ENCODE data around the gene TRPC6. TPM values are rescaled to one million over a fixed set of nuclear protein-coding genes. Genes with fewer than 3 reads are reported as not detected.

Gene TRPC6
- total RNA-seq, 1 experiment from 2014 or later, result not detected

DNA sequence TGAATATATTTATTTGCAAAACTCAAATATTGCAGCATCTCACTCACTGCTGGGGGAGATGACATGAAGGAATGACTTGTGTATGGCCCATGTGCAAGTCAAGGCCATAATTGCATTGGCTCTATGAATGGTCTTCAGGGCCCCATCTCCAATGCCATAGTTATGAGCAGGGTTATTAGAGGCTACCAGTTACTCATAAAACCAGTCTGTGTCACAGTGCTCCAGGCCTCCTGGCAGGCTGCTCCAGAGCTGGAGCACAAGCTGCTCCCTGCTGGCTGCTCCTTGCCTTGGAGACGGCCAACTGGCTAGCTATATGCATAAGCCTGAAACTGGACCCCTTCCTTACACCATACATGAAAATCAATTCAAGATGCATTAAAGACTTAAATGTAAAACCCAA is 145.7 kb downstream of the TRPC6 start:
- TF ChIP-seq, protein P1, sequence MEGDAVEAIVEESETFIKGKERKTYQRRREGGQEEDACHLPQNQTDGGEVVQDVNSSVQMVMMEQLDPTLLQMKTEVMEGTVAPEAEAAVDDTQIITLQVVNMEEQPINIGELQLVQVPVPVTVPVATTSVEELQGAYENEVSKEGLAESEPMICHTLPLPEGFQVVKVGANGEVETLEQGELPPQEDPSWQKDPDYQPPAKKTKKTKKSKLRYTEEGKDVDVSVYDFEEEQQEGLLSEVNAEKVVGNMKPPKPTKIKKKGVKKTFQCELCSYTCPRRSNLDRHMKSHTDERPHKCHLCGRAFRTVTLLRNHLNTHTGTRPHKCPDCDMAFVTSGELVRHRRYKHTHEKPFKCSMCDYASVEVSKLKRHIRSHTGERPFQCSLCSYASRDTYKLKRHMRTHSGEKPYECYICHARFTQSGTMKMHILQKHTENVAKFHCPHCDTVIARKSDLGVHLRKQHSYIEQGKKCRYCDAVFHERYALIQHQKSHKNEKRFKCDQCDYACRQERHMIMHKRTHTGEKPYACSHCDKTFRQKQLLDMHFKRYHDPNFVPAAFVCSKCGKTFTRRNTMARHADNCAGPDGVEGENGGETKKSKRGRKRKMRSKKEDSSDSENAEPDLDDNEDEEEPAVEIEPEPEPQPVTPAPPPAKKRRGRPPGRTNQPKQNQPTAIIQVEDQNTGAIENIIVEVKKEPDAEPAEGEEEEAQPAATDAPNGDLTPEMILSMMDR (conservative IDR thresholded peaks at IDR 0.05; ENCODE audit: low read depth, low read length), result no peak
- no peak for TF ChIP-seq EZH2 (IDR thresholded peaks at IDR 0.05; ENCODE audit: low read length, unreplicated experiment)
- no peak for TF ChIP-seq EZH2phosphoT487 (IDR thresholded peaks at IDR 0.05; ENCODE audit: borderline replicate concordance, low read length)
- H4K20me1 ChIP-seq (ENCODE audit: low read length), result no peaks in the 10 kb centered on the region
- ChIA-PET CTCF (no interaction called here), POLR2A (ENCODE audit: unreplicated experiment) (no interaction called here)
- no peak overlapping the region for H3K4me2 ChIP-seq (ENCODE audit: low read length)
- H3K9ac ChIP-seq (ENCODE audit: low read length), result no peak overlapping the region
- no peaks in the 10 kb centered on the region for H3K9me2 ChIP-seq (replicated peaks; ENCODE audit: low read length)
- H2AFZ ChIP-seq (ENCODE audit: low read length), result no peak overlapping the region
- no peaks in the 10 kb centered on the region for H3K36me3 ChIP-seq (ENCODE audit: low read depth, low read length)
- no peaks in the 10 kb centered on the region for H3K27me3 ChIP-seq (ENCODE audit: low read length)
- no TSS peak for BruUV-seq (replicated peaks)
- no peak for ATAC-seq
- no peaks in the 10 kb centered on the region for H3F3A ChIP-seq (ENCODE audit: low read length, unreplicated experiment)
- intact Hi-C loops (cut with micrococcal nuclease), result no loop called here
- H3K9me3 ChIP-seq (ENCODE audit: low read length), result no peaks in the 10 kb centered on the region
- no peak overlapping the region for H3K27ac ChIP-seq (ENCODE audit: low read length)
- no peak overlapping the region for H3K4me3 ChIP-seq (ENCODE audit: low read length)
- DNase-seq, result no peak
- no peaks in the 10 kb centered on the region for H3K79me2 ChIP-seq (ENCODE audit: low read length)
- H3K4me1 ChIP-seq (ENCODE audit: insufficient read depth, low read length), result peaks cover 12% of the 10 kb centered on the region; the same call in 1 of the 2 replicates

DNA sequence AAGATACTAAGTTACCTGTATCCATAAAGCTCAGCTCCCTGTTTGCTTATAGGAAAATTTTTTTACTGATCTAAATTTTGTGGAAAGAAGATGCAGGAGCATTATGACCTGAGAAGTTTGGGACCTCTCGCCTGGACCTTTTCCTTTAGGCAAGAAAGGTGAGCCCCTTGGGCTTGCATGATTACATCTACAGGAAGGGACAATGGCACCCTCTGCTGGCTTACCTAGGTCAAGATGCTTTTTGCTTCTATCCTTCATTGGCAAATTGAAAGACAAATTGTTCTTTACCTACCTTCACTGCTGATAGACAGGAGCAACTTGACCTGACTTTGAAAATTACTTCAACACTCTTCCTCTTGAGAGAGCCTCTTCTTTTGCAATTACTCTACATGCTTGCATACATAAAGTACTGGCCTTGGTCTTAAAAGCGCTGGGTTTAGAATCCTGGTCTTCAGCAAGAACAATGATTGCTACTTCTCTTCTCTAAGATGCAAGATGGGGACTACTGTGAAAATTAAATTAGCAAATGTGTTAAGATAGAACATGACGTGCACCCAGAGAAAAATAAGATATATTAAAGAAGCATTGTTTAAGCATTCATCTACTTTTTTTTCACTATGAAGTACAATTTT is 147.2 kb downstream of the TRPC6 start:
- TF ChIP-seq EZH2 (IDR thresholded peaks at IDR 0.05; ENCODE audit: low read length, unreplicated experiment) (no peak), EZH2phosphoT487 (IDR thresholded peaks at IDR 0.05; ENCODE audit: borderline replicate concordance, low read length) (no peak)
- TF ChIP-seq, protein P1 (conservative IDR thresholded peaks at IDR 0.05; ENCODE audit: low read depth, low read length), result peak; percentile 95
- H3K36me3 ChIP-seq (ENCODE audit: low read depth, low read length), result no peaks in the 10 kb centered on the region
- no peak overlapping the region for H3K4me3 ChIP-seq (ENCODE audit: low read length)
- no TSS peak for BruUV-seq (replicated peaks)
- H3K9me3 ChIP-seq (ENCODE audit: low read length), result no peaks in the 10 kb centered on the region
- H3K4me2 ChIP-seq (ENCODE audit: low read length), result no peak overlapping the region
- intact Hi-C loops (cut with micrococcal nuclease), result loop anchor here (1.0 to 2.0 kb wide), 2 partner anchors 46 to 860 kb away; no protein-coding TSS in a partner anchor
- no peak overlapping the region for H2AFZ ChIP-seq (ENCODE audit: low read length)
- H3F3A ChIP-seq (ENCODE audit: low read length, unreplicated experiment), result no peaks in the 10 kb centered on the region
- no peaks in the 10 kb centered on the region for H3K27me3 ChIP-seq (ENCODE audit: low read length)
- no peak overlapping the region for H3K9ac ChIP-seq (ENCODE audit: low read length)
- DNase-seq, result peak; percentile 77
- no peaks in the 10 kb centered on the region for H4K20me1 ChIP-seq (ENCODE audit: low read length)
- POLR2A ChIA-PET (ENCODE audit: unreplicated experiment), result no interaction called here
- no peaks in the 10 kb centered on the region for H3K79me2 ChIP-seq (ENCODE audit: low read length)
- ATAC-seq, result peak; percentile 67
- H3K27ac ChIP-seq (ENCODE audit: low read length), result no peak overlapping the region
- H3K4me1 ChIP-seq (ENCODE audit: insufficient read depth, low read length), result peaks cover 3% of the 10 kb centered on the region; the same call in 1 of the 2 replicates
- CTCF ChIA-PET, result interaction anchor here (0.6 to 1.6 kb wide), 3 partner anchors 10 to 152 kb away, joined by 3 to 4 read pairs (median 4); no protein-coding TSS in a partner anchor
- no peaks in the 10 kb centered on the region for H3K9me2 ChIP-seq (replicated peaks; ENCODE audit: low read length)

DNA sequence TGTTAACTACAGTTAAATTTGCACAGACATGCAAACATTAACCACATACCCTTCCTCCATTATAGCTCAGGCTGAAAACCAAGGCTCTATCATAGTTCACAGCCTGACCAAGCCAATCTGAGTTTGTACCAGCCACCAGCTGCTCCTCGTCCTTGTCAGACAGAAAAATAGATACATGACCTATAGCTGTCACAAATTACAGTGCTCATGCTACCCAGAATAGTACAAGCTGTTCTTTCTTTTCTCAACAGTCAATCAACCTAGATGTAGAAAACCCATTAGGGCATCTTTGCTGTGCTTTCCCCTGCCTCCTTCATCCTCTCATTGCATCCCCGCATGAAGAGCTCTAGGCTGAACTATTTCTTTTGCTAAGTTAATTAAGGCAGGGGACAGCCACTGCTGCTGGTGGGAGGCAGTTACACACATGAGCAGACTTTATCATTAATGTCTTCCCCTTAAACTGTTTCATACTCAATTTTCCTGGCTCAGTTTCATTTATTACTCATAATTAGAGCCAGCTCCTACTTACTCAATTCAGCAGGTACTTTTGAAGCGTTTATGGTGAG is 148.3 kb downstream of the TRPC6 start:
- H3K9me3 ChIP-seq (ENCODE audit: low read length), result no peaks in the 10 kb centered on the region
- H3K4me3 ChIP-seq (ENCODE audit: low read length), result no peak overlapping the region
- ChIA-PET POLR2A (ENCODE audit: unreplicated experiment) (interaction anchor here (0.6 kb wide), 1 partner anchor 13 kb away, joined by 3 read pairs; no protein-coding TSS in a partner anchor), CTCF (interaction anchor here (1.2 to 1.6 kb wide), 2 partner anchors 11 to 45 kb away, joined by 4 read pairs; no protein-coding TSS in a partner anchor)
- no peak overlapping the region for H3K4me2 ChIP-seq (ENCODE audit: low read length)
- H3K27ac ChIP-seq (ENCODE audit: low read length), result no peak overlapping the region
- no peak overlapping the region for H2AFZ ChIP-seq (ENCODE audit: low read length)
- ATAC-seq, result no peak
- H3K36me3 ChIP-seq (ENCODE audit: low read depth, low read length), result no peaks in the 10 kb centered on the region
- H3K27me3 ChIP-seq (ENCODE audit: low read length), result no peaks in the 10 kb centered on the region
- H3F3A ChIP-seq (ENCODE audit: low read length, unreplicated experiment), result no peaks in the 10 kb centered on the region
- H3K79me2 ChIP-seq (ENCODE audit: low read length), result no peaks in the 10 kb centered on the region
- H3K9me2 ChIP-seq (replicated peaks; ENCODE audit: low read length), result no peaks in the 10 kb centered on the region
- H4K20me1 ChIP-seq (ENCODE audit: low read length), result no peaks in the 10 kb centered on the region
- peaks cover 7% of the 10 kb centered on the region for H3K4me1 ChIP-seq (ENCODE audit: insufficient read depth, low read length)
- TF ChIP-seq EZH2 (IDR thresholded peaks at IDR 0.05; ENCODE audit: low read length, unreplicated experiment) (no peak), EZH2phosphoT487 (IDR thresholded peaks at IDR 0.05; ENCODE audit: borderline replicate concordance, low read length) (no peak)
- TF ChIP-seq, protein P1 (conservative IDR thresholded peaks at IDR 0.05; ENCODE audit: low read depth, low read length), result no peak
- intact Hi-C loops (cut with micrococcal nuclease), result loop anchor here (2.0 kb wide), 1 partner anchor 455 kb away; no protein-coding TSS in a partner anchor
- no peak for DNase-seq
- H3K9ac ChIP-seq (ENCODE audit: low read length), result no peak overlapping the region
- BruUV-seq (replicated peaks), result no TSS peak

Measured in PC-3 (cell line).